GM12801 (cell line): Measurements from ENCODE around the gene PHETA1.

Source experiments
- TF ChIP-seq, protein P1 (sequence below): IDR thresholded peaks from one replicate; pipeline ENCODE4 v1.5.1; 2011; ENCODE audit warnings: control low read depth; ENCODE audit not compliant: insufficient read length; ENCODE audit errors: extremely low read depth

PHETA1 gene

DNA sequence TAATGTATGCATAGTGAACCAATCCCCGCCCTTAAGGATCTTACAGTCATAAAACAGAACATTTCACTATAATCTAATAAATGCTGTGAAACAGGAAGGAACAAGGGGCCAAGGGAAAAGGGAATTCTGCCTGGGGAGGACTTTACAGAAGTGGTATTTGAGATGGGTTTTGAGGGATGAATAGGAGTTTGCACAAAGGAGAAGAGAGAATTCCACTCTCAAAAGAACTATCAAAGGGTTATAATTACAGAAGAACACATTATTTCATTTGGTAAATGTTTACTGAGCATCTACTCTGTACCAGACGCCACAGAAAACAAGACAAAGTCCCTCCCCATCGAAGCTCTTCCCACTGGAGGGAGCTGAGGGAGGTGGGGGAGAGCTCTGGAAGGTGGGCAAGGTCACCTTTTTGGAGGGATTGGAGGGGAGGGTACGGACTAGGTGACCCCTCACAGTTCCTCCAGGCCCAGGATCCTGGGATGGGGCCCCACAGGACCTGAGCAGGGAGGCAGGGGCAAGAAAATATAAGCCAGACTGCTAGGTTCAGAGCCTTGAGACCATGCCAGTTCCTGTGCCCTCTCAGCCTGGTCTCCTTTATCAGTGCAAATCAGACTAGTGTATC lies 24.5 kb downstream of the PHETA1 start:
- TF ChIP-seq, protein P1, sequence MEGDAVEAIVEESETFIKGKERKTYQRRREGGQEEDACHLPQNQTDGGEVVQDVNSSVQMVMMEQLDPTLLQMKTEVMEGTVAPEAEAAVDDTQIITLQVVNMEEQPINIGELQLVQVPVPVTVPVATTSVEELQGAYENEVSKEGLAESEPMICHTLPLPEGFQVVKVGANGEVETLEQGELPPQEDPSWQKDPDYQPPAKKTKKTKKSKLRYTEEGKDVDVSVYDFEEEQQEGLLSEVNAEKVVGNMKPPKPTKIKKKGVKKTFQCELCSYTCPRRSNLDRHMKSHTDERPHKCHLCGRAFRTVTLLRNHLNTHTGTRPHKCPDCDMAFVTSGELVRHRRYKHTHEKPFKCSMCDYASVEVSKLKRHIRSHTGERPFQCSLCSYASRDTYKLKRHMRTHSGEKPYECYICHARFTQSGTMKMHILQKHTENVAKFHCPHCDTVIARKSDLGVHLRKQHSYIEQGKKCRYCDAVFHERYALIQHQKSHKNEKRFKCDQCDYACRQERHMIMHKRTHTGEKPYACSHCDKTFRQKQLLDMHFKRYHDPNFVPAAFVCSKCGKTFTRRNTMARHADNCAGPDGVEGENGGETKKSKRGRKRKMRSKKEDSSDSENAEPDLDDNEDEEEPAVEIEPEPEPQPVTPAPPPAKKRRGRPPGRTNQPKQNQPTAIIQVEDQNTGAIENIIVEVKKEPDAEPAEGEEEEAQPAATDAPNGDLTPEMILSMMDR: no peak

DNA sequence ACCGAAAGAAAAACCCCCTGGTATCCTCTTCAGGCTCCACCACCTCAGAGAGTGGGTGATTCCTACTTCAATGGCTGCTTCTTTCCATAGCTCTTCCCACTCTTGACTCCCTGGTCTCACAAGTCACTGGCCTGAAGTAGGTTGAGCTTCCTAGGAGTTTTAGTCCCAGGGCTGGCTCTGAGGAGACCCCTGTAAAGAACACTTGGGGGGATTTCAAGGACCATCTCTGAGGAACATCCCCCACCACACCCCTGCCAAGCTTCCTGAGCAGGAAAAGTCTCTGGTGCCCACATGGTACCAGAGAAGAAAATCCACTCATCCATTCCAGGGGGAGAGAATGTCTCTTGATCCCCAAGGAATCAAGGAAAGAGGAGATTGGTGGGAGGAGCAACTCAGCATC lies 25.7 kb downstream of the PHETA1 start:
- TF ChIP-seq, protein P1: no peak

DNA sequence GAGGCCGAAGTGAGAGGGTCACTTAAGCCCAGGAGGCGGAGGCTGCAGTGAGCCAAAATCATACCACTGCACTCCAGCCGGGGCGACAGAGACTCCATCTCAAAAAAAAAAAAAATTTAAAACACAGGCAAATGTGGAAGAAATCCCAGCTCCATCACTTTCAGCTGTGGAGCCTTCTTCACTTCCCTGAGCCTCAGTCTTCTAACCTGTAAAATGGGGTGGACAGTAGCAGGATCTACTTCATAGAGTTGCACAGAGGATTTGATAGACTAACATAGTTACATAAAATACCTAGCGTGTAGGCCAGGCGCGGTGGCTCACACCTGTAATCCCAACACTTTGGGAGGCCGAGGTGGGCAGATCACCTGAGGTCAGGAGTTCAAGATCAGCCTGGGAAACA lies 26.5 kb downstream of the PHETA1 start:
- TF ChIP-seq, protein P1: no peak

DNA sequence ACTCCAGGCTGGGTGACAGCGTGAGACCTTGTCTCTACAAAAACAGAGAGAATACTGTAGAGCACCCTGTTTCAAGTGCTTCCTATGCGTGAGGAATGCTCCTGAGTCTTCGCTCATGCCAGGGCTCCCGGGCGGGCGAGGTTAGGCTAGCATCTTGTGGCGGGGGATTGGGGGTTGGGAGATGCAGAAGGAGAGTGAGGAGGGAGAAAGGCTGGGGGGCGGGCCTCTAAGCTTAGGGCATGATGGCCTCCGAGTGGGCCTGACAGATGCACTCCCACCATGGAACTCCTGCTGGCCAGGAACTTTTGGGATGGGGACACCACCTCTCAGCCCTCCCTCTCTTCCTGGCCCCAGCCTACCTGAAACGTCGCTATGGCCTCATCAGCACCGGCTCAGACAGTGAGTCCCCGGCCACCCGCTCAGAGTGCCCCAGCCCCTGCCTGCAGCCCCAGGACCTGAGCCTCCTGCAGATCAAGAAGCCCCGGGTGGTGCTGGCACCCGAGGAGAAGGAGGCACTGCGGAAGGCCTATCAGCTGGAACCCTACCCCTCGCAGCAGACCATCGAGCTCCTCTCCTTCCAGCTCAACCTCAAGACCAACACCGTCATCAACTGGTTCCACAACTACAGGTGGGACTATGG lies 27.3 kb downstream of the PHETA1 start:
- TF ChIP-seq, protein P1: no peak

DNA sequence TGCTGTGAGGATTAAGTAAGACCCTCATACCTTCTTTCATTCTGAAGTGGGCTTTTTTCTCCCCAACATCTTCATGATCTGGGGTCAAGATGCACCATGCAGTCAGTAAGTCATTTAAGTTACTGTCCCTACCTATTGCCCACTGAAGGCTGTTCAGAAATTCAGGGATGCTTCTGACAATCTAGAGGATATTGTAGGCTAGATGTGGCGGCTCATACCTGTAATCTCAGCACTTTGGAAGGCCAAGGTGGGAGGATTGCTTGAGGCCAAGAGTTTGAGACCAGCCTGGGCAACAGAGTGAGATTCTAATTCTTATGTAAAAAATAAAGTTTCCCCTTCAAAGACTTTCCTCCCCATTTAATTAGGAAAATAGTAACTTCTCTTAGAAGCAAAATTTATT lies 28.7 kb downstream of the PHETA1 start:
- TF ChIP-seq, protein P1: no peak

DNA sequence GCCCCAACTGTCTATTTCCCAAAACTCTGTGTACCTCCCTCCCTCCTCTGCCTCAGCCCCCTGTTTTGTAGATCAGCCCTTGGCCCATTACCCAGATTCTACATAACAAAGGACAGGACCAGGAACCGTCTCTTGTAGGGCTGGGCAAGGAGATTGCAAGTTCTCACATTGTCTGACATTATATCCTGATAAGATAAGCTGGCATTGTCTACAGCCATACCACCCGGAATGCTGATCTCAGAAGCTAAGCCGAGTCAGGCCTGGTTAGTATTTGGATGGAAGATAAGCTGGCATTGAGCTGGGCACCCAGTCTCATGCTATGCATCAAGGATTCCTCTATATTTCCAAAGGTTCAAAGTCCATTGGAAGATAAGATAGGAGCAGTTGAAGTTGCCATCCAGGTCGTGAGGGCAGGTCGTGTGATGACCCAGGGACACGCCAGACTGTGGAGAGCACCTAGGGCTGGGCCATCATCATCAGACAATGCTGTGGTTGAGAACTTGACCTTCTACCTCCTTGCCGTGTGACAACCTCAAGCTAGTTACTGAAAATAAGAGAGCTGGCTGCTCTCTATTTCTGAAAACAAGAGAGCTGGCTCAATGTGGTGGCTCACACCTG lies 29.5 kb downstream of the PHETA1 start:
- TF ChIP-seq, protein P1: no peak

DNA sequence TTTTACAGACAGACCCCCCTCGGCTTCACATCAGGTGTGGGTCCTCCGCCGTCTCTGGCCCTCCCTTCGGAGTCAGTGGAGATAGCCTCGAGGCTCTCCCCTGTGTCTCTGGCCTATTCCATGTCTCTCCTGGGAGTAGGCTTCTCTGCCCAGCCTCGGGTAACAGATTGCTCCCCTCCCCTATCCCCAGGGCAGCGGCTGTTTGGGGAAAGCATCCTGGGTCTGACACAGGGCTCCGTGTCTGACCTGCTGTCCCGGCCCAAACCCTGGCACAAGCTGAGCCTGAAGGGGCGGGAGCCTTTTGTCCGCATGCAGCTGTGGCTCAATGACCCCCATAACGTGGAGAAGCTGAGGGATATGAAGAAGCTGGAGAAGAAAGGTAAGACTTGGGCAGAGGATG lies 30.8 kb downstream of the PHETA1 start:
- TF ChIP-seq, protein P1: no peak
